Thyroid gland (tissue), 4 donors: ENCODE data around the gene GORASP2. TPM values are rescaled to one million over a fixed set of nuclear protein-coding genes. Genes with fewer than 3 reads are reported as not detected.
A peak's percentile ranks its signal among the peaks of the same experiment; 100 is the strongest.

ENCODE experiments used
- DNase-seq, 2 donors: peaks; one replicate each; pipeline ENCODE4 v3.0.0-alpha.2; 2019
- H3K27ac ChIP-seq, 3 donors: fragments of 200-600 bp; sonication (generic); 1 replicate in 2 of 3; 2 replicates in 1 of 3; pipeline ENCODE4 v1.5.1; 2016 to 2019; ENCODE audit warnings: mild to moderate bottlenecking in 1 of 3, moderate library complexity in 1 of 3
- H3K27me3 ChIP-seq: fragments of 200-600 bp; sonication (generic); one replicate; pipeline ENCODE4 v1.5.1; 2019
- H3K36me3 ChIP-seq, 2 donors: fragments of 200-600 bp; sonication (generic); one replicate each; pipeline ENCODE4 v1.5.1; 2016 to 2019
- H3K4me1 ChIP-seq, 2 donors: fragments of 200-600 bp; sonication (generic); one replicate each; pipeline ENCODE4 v1.5.1; 2017 to 2019
- H3K4me3 ChIP-seq, 3 donors: fragments of 200-600 bp; sonication (generic); replicated peaks in 1 of 3; 1 replicate in 2 of 3; 2 replicates in 1 of 3; pipeline ENCODE4 v1.5.1; 2016; ENCODE audit warnings: mild to moderate bottlenecking in 1 of 3
- H3K9me3 ChIP-seq: fragments of 200-600 bp; sonication (generic); one replicate; pipeline ENCODE4 v1.5.1; 2017
- CTCF ChIP-seq, 6 experiments: fragments of 200-600 bp in 3 of 6; fragments of 450-650 bp in 3 of 6; sonication (generic) in 3 of 6; IDR thresholded peaks; one replicate each; pipeline ENCODE4 v1.5.1; 2016 to 2019; ENCODE audit warnings: antibody characterized with exemption in 6 of 6, mild to moderate bottlenecking in 2 of 6, inconsistent platforms in 1 of 6, moderate library complexity in 1 of 6
- POLR2A ChIP-seq, 2 donors: fragments of 450-650 bp; IDR thresholded peaks; one replicate each; pipeline ENCODE4 v1.6.1; 2017; ENCODE audit warnings: antibody characterized with exemption in 2 of 2, mild to moderate bottlenecking in 2 of 2, moderate library complexity in 1 of 2
- WGBS, 2 donors: methylation state at CpG; one replicate each; pipeline ENCODE4 v1.1.5; 2017; 5-methylcytosine and 5-hydroxymethylcytosine counted together
- intact Hi-C: fragments of 100-400 bp; cut with DNase I; formaldehyde crosslinking; loops from one replicate; pipeline ENCODE4 v1.15.1; 2023
- total RNA-seq, 4 donors: library from RNA; depleted of rRNA; stranded (reverse); fragments of >200 nt; gene quantifications; one replicate each; pipeline ENCODE4 v1.2.3, GENCODE V29; 2016

Gene GORASP2
- total RNA-seq, 4 donors from 2014 or later, result 79.6 to 114 (median 87.1) TPM

DNA sequence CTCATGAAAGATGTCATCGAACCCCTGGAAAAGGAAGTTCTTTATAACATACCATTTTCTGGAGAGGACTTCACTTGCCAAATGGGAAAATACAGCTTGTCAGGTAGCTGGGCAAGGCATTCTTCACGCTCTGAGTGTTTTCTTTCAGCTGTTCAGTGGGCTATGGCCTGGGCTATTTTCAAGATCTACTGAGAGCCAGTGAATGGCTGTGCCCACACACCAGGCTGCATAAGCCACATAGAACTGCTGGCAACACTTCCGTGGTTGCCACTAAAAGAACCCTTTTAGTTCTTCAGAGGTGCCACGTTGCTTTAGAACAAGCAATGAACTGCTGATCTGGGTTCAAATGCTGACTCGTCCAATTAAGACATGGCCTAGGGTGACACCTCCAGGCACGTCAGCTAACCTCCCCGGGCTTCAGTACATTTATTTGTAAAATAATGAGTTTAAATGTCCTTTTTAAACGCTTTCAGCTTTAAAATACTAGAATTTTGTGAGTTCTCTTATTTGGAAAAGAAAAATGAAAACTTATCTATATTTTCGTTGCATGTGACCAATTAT is 36.6 kb upstream of the GORASP2 start:
- H3K4me3 ChIP-seq, result no peak overlapping the region
- no peak for TF ChIP-seq CTCF (IDR thresholded peaks at IDR 0.05)
- TF ChIP-seq POLR2A (IDR thresholded peaks at IDR 0.05), result no peak
- no peaks in the 10 kb centered on the region for H3K9me3 ChIP-seq
- intact Hi-C loops, result no loop called here
- WGBS, 2 donors, result 81 to 83% methylated on average over 9 of the region's 9 CpGs
- H3K4me1 ChIP-seq, result peaks cover 0 to 9% of the 10 kb centered on the region in 2 donors
- no peaks in the 10 kb centered on the region for H3K36me3 ChIP-seq
- DNase-seq, result peak in 1 of 2 donors; percentile 21
- no peaks in the 10 kb centered on the region for H3K27me3 ChIP-seq
- H3K27ac ChIP-seq, result no peak overlapping the region

DNA sequence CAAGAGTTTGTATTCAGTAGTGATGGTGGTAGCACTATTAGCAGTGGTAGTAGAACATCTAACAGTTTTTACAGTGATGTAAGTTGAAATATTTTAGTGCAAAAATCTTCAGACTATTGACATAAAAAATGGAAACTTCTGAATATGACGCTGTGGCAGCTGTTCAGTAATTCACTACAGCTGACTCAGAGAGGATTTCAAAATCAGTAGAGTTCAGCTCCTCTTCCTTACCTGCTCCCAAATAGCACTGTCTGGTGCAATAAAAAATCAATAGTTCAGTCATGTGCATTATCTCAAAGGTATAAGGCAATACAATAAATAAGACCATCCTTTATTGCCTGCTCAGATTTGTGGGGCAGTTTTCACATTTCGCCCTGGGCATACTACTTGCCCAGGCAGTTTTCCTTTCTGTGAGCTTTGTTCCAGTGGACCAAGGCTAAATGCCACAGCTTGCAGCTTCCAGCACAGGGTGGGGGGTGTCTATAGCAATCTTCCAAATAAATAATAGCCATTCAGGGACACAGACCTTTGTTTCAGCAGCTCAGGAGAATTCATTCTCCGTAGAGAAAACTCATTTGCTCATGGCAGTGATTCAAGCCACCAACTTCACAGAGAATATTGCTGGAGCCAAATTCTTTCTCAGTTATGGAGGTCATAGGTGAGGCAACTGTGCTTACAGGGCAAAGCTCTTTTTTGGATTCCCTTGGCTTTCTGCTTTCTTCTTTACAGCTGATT is 33.9 kb upstream of the GORASP2 start:
- no peak for DNase-seq

GRCh38 chr2:170896622-170897021 is 32.4 kb upstream of the GORASP2 start:
- TF ChIP-seq POLR2A (IDR thresholded peaks at IDR 0.05) (no peak), CTCF (IDR thresholded peaks at IDR 0.05) (no peak)
- 76 to 81% methylated on average over 4 of the region's 4 CpGs for WGBS, 2 donors
- intact Hi-C loops, result no loop called here
- no peak for DNase-seq
- H3K4me1 ChIP-seq, result peaks cover 0 to 9% of the 10 kb centered on the region in 2 donors
- no peak overlapping the region for H3K27ac ChIP-seq
- no peaks in the 10 kb centered on the region for H3K27me3 ChIP-seq
- no peaks in the 10 kb centered on the region for H3K9me3 ChIP-seq
- no peak overlapping the region for H3K4me3 ChIP-seq
- H3K36me3 ChIP-seq, result no peaks in the 10 kb centered on the region

More for the DNA sequence above, 33.9 kb upstream of the GORASP2 start:
- H3K27me3 ChIP-seq, result no peaks in the 10 kb centered on the region
- peaks cover 0 to 9% of the 10 kb centered on the region in 2 donors for H3K4me1 ChIP-seq
- WGBS, 2 donors, result 58% methylated on average over 3 of the region's 3 CpGs
- intact Hi-C loops, result no loop called here
- H3K4me3 ChIP-seq, result no peak overlapping the region
- TF ChIP-seq CTCF (IDR thresholded peaks at IDR 0.05) (no peak), POLR2A (IDR thresholded peaks at IDR 0.05) (no peak)
- H3K27ac ChIP-seq, result peak overlapping the region in 1 of 3 donors; percentile 2
- H3K36me3 ChIP-seq, result no peaks in the 10 kb centered on the region
- no peaks in the 10 kb centered on the region for H3K9me3 ChIP-seq

GRCh38 chr2:170897108-170897507 is 31.9 kb upstream of the GORASP2 start:
- DNase-seq, result no peak
- Histone ChIP-seq H3K27ac (no peak overlapping the region), H3K9me3 (no peaks in the 10 kb centered on the region), H3K4me3 (no peak overlapping the region), H3K27me3 (no peaks in the 10 kb centered on the region), H3K36me3 (no peaks in the 10 kb centered on the region), H3K4me1 (peaks cover 0 to 9% of the 10 kb centered on the region in 2 donors)
- TF ChIP-seq CTCF (IDR thresholded peaks at IDR 0.05) (no peak), POLR2A (IDR thresholded peaks at IDR 0.05) (no peak)
- intact Hi-C loops, result no loop called here
- 93 to 95% methylated on average over 6 of the region's 6 CpGs for WGBS, 2 donors

- intact Hi-C loops, result no loop called here
- DNase-seq, result no peak
- no peaks in the 10 kb centered on the region for H3K36me3 ChIP-seq
- H3K27ac ChIP-seq, result no peak overlapping the region
- TF ChIP-seq CTCF (IDR thresholded peaks at IDR 0.05), result no peak
- TF ChIP-seq POLR2A (IDR thresholded peaks at IDR 0.05), result no peak
- no peaks in the 10 kb centered on the region for H3K9me3 ChIP-seq
- WGBS, 2 donors, result 24 to 39% methylated on average over 5 of the region's 5 CpGs
- H3K4me1 ChIP-seq, result no peaks in the 10 kb centered on the region
- H3K4me3 ChIP-seq, result no peak overlapping the region
- no peaks in the 10 kb centered on the region for H3K27me3 ChIP-seq
These were observed 23.2 kb upstream of the GORASP2 start for GRCh38 chr2:170905864-170906263.
